ENCODE data around the gene ANP32E. TPM values are rescaled to one million over a fixed set of nuclear protein-coding genes. Genes with fewer than 3 reads are reported as not detected.
A peak's percentile ranks its signal among the peaks of the same experiment; 100 is the strongest.

ANP32E gene
- total and polyA plus RNA-seq, 9 of the 15 experiments (the other 6 are each of a cell fraction or from before 2014, with no cell fraction given): 60.4 to 197 (median 104) TPM

DNA sequence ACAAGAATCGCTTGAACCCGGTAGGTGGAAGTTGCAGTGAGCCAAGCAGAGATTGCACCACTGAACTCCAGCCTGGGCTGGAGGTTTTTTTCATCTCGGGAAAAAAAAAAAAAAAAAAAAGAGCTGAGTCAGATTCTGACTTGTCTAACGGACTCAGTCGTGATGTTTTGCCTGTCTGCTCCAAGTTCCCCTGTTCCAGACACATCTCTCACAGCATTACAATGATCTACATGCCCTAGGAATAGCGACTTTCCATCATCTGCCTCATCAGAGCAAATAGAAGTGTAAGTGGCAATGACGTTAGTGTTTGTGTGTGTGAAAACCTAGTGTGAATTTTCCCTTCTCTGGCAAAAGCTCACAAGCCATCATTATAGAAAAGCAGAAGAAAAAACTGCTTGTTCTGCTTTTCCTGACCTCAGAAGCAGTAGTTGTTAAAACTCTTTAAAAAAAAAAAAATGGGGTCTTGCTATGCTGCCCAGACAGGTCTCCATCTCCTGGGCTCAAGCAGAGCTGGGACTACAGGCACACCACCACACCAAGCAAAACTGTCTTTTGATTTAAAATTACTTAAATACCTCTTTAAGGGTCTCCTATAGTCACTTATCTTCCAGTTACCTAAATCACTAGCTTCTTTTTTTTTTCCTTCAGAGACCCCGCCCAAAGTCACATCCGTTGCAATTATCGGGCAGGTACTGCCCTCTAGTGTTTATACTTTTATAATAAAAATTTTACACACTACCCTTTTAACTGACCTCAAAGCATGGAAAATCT, 48.9 kb downstream of the ANP32E start (continued):
- peak; percentile 67; the same call in 1 of the 2 replicates for TF ChIP-seq CEBPG (CRISPR knock-in tag; IDR thresholded peaks at IDR 0.05)
- peak; percentile 44 to 60; a peak in 3 of 4 replicates for TF ChIP-seq CEBPG (tag; conservative IDR thresholded peaks at IDR 0.05 in 1 of 2, IDR thresholded peaks at IDR 0.05 in 1 of 2)
- no peak for TF ChIP-seq RFX7 (CRISPR knock-in tag; IDR thresholded peaks at IDR 0.05)
- TF ChIP-seq, protein P1, sequence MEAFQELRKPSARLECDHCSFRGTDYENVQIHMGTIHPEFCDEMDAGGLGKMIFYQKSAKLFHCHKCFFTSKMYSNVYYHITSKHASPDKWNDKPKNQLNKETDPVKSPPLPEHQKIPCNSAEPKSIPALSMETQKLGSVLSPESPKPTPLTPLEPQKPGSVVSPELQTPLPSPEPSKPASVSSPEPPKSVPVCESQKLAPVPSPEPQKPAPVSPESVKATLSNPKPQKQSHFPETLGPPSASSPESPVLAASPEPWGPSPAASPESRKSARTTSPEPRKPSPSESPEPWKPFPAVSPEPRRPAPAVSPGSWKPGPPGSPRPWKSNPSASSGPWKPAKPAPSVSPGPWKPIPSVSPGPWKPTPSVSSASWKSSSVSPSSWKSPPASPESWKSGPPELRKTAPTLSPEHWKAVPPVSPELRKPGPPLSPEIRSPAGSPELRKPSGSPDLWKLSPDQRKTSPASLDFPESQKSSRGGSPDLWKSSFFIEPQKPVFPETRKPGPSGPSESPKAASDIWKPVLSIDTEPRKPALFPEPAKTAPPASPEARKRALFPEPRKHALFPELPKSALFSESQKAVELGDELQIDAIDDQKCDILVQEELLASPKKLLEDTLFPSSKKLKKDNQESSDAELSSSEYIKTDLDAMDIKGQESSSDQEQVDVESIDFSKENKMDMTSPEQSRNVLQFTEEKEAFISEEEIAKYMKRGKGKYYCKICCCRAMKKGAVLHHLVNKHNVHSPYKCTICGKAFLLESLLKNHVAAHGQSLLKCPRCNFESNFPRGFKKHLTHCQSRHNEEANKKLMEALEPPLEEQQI (IDR thresholded peaks at IDR 0.05): peak; percentile 26; the same call in 1 of the 2 replicates
- TF ChIP-seq MBD2 (IDR thresholded peaks at IDR 0.05; ENCODE audit: borderline replicate concordance, low read depth): no peak
- TF ChIP-seq LCOR (CRISPR knock-in tag; IDR thresholded peaks at IDR 0.05): no peak
- TF ChIP-seq, protein P2, sequence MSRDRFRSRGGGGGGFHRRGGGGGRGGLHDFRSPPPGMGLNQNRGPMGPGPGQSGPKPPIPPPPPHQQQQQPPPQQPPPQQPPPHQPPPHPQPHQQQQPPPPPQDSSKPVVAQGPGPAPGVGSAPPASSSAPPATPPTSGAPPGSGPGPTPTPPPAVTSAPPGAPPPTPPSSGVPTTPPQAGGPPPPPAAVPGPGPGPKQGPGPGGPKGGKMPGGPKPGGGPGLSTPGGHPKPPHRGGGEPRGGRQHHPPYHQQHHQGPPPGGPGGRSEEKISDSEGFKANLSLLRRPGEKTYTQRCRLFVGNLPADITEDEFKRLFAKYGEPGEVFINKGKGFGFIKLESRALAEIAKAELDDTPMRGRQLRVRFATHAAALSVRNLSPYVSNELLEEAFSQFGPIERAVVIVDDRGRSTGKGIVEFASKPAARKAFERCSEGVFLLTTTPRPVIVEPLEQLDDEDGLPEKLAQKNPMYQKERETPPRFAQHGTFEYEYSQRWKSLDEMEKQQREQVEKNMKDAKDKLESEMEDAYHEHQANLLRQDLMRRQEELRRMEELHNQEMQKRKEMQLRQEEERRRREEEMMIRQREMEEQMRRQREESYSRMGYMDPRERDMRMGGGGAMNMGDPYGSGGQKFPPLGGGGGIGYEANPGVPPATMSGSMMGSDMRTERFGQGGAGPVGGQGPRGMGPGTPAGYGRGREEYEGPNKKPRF (IDR thresholded peaks at IDR 0.05; ENCODE audit: low read depth, low read length): no peak
- TF ChIP-seq FOXM1 (IDR thresholded peaks at IDR 0.05; ENCODE audit: low read depth): peak; percentile 11; the same call in 1 of the 2 replicates
- no peak for TF ChIP-seq FOXM1 (CRISPR knock-in tag; IDR thresholded peaks at IDR 0.05; ENCODE audit: low read depth)
- TF ChIP-seq SRSF1 (IDR thresholded peaks at IDR 0.05; ENCODE audit: low read depth, low read length): no peak
- TF ChIP-seq, protein P3, sequence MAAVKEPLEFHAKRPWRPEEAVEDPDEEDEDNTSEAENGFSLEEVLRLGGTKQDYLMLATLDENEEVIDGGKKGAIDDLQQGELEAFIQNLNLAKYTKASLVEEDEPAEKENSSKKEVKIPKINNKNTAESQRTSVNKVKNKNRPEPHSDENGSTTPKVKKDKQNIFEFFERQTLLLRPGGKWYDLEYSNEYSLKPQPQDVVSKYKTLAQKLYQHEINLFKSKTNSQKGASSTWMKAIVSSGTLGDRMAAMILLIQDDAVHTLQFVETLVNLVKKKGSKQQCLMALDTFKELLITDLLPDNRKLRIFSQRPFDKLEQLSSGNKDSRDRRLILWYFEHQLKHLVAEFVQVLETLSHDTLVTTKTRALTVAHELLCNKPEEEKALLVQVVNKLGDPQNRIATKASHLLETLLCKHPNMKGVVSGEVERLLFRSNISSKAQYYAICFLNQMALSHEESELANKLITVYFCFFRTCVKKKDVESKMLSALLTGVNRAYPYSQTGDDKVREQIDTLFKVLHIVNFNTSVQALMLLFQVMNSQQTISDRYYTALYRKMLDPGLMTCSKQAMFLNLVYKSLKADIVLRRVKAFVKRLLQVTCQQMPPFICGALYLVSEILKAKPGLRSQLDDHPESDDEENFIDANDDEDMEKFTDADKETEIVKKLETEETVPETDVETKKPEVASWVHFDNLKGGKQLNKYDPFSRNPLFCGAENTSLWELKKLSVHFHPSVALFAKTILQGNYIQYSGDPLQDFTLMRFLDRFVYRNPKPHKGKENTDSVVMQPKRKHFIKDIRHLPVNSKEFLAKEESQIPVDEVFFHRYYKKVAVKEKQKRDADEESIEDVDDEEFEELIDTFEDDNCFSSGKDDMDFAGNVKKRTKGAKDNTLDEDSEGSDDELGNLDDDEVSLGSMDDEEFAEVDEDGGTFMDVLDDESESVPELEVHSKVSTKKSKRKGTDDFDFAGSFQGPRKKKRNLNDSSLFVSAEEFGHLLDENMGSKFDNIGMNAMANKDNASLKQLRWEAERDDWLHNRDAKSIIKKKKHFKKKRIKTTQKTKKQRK (IDR thresholded peaks at IDR 0.05; ENCODE audit: borderline replicate concordance, low read depth, low read length): no peak
- TF ChIP-seq ATF1 (CRISPR knock-in tag; IDR thresholded peaks at IDR 0.05): no peak
- TF ChIP-seq ATF1 (tag; IDR thresholded peaks at IDR 0.05): peak; percentile 44
- no peak for TF ChIP-seq KLF10 (CRISPR knock-in tag; IDR thresholded peaks at IDR 0.05)
- no peak for TF ChIP-seq SMARCB1 (IDR thresholded peaks at IDR 0.05; ENCODE audit: insufficient read length, low read depth)
- peak in 1 of 2 experiments; percentile 61; a peak in 1 of 3 replicates for TF ChIP-seq CBX3 (IDR thresholded peaks at IDR 0.05; ENCODE audit: borderline replicate concordance in 1 of 2, low read length in 2 of 2)
- TF ChIP-seq ZNF76 (CRISPR knock-in tag; IDR thresholded peaks at IDR 0.05; ENCODE audit: borderline replicate concordance): no peak
- peak; percentile 99 for TF ChIP-seq ZNF316 (IDR thresholded peaks at IDR 0.05)
- TF ChIP-seq, protein P4, sequence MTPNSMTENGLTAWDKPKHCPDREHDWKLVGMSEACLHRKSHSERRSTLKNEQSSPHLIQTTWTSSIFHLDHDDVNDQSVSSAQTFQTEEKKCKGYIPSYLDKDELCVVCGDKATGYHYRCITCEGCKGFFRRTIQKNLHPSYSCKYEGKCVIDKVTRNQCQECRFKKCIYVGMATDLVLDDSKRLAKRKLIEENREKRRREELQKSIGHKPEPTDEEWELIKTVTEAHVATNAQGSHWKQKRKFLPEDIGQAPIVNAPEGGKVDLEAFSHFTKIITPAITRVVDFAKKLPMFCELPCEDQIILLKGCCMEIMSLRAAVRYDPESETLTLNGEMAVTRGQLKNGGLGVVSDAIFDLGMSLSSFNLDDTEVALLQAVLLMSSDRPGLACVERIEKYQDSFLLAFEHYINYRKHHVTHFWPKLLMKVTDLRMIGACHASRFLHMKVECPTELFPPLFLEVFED (CRISPR knock-in tag; conservative IDR thresholded peaks at IDR 0.05): no peak

Measured in K562 (cell line).